Measurements from ENCODE around the gene LRP3. TPM values are rescaled to one million over a fixed set of nuclear protein-coding genes. Genes with fewer than 3 reads are reported as not detected.
"Not testable (repeated sequence)": the region's sequence is repeated elsewhere in the genome, so short reads cannot be mapped to it uniquely, and the experiment has no call there.

The LRP3 gene
- polyA plus RNA-seq, 1 of the 3 experiments (the other 2 are of a cell fraction), result 8.2 TPM

DNA sequence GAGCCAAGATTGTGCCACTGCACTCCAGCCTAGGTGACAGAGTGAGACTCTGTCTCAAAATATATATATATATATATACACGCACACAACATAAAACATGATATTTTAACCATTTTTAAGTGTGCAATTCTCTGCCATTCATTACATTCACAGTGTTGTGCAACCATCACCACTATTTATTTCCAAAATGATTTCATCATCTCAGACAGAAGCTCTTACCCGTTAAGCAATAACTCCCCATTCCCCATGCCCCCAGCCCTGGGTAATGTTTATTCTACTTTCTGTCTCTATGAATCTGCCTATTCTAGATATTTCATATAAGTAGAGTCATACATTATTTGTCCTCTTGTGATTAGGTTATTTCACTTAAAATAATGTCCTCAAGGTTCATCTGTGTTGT, 42.0 kb upstream of the LRP3 start (continued):
- no peak for TF ChIP-seq NFIC (IDR thresholded peaks at IDR 0.05; ENCODE audit: borderline replicate concordance)
- no peak for TF ChIP-seq FOXJ3 (CRISPR knock-in tag; IDR thresholded peaks at IDR 0.05)
- TF ChIP-seq RCOR1 (IDR thresholded peaks at IDR 0.05; ENCODE audit: low read length), result no peak

- H3K4me2 ChIP-seq; H3K9me3 ChIP-seq; H3K4me3 ChIP-seq (ENCODE audit: low read depth in 2 of 2, low read length in 1 of 2); H3K27me3 ChIP-seq (ENCODE audit: insufficient read depth); H3K36me3 ChIP-seq (replicated peaks in 1 of 2; ENCODE audit: control insufficient read depth in 1 of 2, insufficient read depth in 2 of 2, low read length in 1 of 2); DNase-seq; H3K9me2 ChIP-seq; H2AFZ ChIP-seq (ENCODE audit: low read depth); H3K4me1 ChIP-seq (ENCODE audit: control insufficient read depth in 1 of 2, insufficient read depth in 2 of 2, low read depth in 1 of 2, low read length in 1 of 2); H3F3A ChIP-seq (replicated peaks; ENCODE audit: insufficient read depth); POLR2A ChIA-PET; H3K9ac ChIP-seq; H3K79me2 ChIP-seq (ENCODE audit: insufficient read depth); H3K27ac ChIP-seq (ENCODE audit: low read depth in 2 of 2, low read length in 1 of 2); H4K20me1 ChIP-seq (ENCODE audit: insufficient read depth): not testable (repeated sequence)
- WGBS (ENCODE audit: low lambda C conversion rate), result 82% methylated on average over 4 of the region's 4 CpGs
- CTCF ChIA-PET, result interaction anchor here (1.2 to 2.5 kb wide), 3 partner anchors 8 to 31 kb away, joined by 3 to 18 read pairs (median 7); no protein-coding TSS in a partner anchor
Observed at GRCh38 chr19:33152625-33153024, 41.5 kb upstream of the LRP3 start.

DNA sequence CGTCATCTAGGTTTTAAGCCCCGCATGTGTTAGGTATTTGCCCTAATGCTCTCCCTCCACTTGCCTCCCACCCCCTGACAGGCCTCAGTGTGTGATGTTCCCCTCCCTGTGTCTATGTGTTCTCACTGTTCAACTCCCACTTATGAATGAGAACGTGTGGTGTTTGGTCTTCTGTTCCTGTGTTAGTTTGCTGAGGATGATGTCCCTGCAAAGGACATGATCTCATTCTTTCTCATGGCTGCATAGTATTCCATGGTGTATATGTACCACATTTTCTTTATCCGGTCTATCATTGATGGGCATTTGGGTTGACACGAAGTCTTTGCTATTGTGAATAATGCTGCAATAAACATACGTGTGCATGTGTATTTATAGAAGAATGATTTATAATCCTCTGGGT, 39.8 kb upstream of the LRP3 start:
- H3K36me3 ChIP-seq (replicated peaks in 1 of 2; ENCODE audit: control insufficient read depth in 1 of 2, insufficient read depth in 2 of 2, low read length in 1 of 2); H3K4me1 ChIP-seq (ENCODE audit: control insufficient read depth in 1 of 2, insufficient read depth in 2 of 2, low read depth in 1 of 2, low read length in 1 of 2); DNase-seq; H3K9me2 ChIP-seq; H4K20me1 ChIP-seq (ENCODE audit: insufficient read depth); H3K79me2 ChIP-seq (ENCODE audit: insufficient read depth); H3K9ac ChIP-seq; H3F3A ChIP-seq (replicated peaks; ENCODE audit: insufficient read depth); POLR2A ChIA-PET; H3K9me3 ChIP-seq; H2AFZ ChIP-seq (ENCODE audit: low read depth); H3K4me2 ChIP-seq; H3K27ac ChIP-seq (ENCODE audit: low read depth in 2 of 2, low read length in 1 of 2); H3K27me3 ChIP-seq (ENCODE audit: insufficient read depth); H3K4me3 ChIP-seq (ENCODE audit: low read depth in 2 of 2, low read length in 1 of 2): not testable (repeated sequence)
- 75% methylated on average over 6 of the region's 6 CpGs for WGBS (ENCODE audit: low lambda C conversion rate)
- CTCF ChIA-PET, result interaction anchor here (2.5 to 6.2 kb wide), 2 partner anchors 10 to 30 kb away, joined by 10 to 30 read pairs; no protein-coding TSS in a partner anchor

- 77% methylated on average over 5 of the region's 5 CpGs for WGBS (ENCODE audit: low lambda C conversion rate)
- no peaks in the 10 kb centered on the region for H3K9me3 ChIP-seq
- H2AFZ ChIP-seq (ENCODE audit: low read depth), result no peak overlapping the region
- H3K36me3 ChIP-seq (replicated peaks in 1 of 2; ENCODE audit: control insufficient read depth in 1 of 2, insufficient read depth in 2 of 2, low read length in 1 of 2), result no peaks in the 10 kb centered on the region
- no peaks in the 10 kb centered on the region for H3K79me2 ChIP-seq (ENCODE audit: insufficient read depth)
- H3K4me1 ChIP-seq (ENCODE audit: control insufficient read depth in 1 of 2, insufficient read depth in 2 of 2, low read depth in 1 of 2, low read length in 1 of 2), result no peaks in the 10 kb centered on the region
- ChIA-PET CTCF (interaction anchor here (0.6 to 6.2 kb wide), 8 partner anchors 12 to 940 kb away, joined by 3 to 30 read pairs (median 3); no protein-coding TSS in a partner anchor), POLR2A (no interaction called here)
- no peak overlapping the region for H3K27ac ChIP-seq (ENCODE audit: low read depth in 2 of 2, low read length in 1 of 2)
- no peak overlapping the region for H3K4me2 ChIP-seq
- no peaks in the 10 kb centered on the region for H3F3A ChIP-seq (replicated peaks; ENCODE audit: insufficient read depth)
- no peaks in the 10 kb centered on the region for H3K27me3 ChIP-seq (ENCODE audit: insufficient read depth)
- H3K9ac ChIP-seq, result no peak overlapping the region
- DNase-seq, result no peak
- no peaks in the 10 kb centered on the region for H4K20me1 ChIP-seq (ENCODE audit: insufficient read depth)
- no peaks in the 10 kb centered on the region for H3K9me2 ChIP-seq
- H3K4me3 ChIP-seq (ENCODE audit: low read depth in 2 of 2, low read length in 1 of 2), result no peak overlapping the region
- TF ChIP-seq RFX5 (IDR thresholded peaks at IDR 0.05; ENCODE audit: low read length), result no peak
- no peak for TF ChIP-seq MXI1 (IDR thresholded peaks at IDR 0.05; ENCODE audit: low read depth, low read length)
- no peak for TF ChIP-seq EZH2phosphoT487 (IDR thresholded peaks at IDR 0.05; ENCODE audit: borderline replicate concordance, low read depth)
- no peak for TF ChIP-seq POLR2AphosphoS5 (IDR thresholded peaks at IDR 0.05; ENCODE audit: low read depth, low read length)
- TF ChIP-seq MAX (IDR thresholded peaks at IDR 0.05; ENCODE audit: low read depth), result no peak
- TF ChIP-seq, protein P1, sequence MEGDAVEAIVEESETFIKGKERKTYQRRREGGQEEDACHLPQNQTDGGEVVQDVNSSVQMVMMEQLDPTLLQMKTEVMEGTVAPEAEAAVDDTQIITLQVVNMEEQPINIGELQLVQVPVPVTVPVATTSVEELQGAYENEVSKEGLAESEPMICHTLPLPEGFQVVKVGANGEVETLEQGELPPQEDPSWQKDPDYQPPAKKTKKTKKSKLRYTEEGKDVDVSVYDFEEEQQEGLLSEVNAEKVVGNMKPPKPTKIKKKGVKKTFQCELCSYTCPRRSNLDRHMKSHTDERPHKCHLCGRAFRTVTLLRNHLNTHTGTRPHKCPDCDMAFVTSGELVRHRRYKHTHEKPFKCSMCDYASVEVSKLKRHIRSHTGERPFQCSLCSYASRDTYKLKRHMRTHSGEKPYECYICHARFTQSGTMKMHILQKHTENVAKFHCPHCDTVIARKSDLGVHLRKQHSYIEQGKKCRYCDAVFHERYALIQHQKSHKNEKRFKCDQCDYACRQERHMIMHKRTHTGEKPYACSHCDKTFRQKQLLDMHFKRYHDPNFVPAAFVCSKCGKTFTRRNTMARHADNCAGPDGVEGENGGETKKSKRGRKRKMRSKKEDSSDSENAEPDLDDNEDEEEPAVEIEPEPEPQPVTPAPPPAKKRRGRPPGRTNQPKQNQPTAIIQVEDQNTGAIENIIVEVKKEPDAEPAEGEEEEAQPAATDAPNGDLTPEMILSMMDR (IDR thresholded peaks at IDR 0.05), result no peak
- TF ChIP-seq TCF12 (IDR thresholded peaks at IDR 0.05), result no peak
- TF ChIP-seq NRF1 (IDR thresholded peaks at IDR 0.05; ENCODE audit: low read depth, low read length), result no peak
- no peak for TF ChIP-seq REST (IDR thresholded peaks at IDR 0.05; ENCODE audit: low read depth, low read length)
- no peak for TF ChIP-seq EP300 (IDR thresholded peaks at IDR 0.05; ENCODE audit: borderline replicate concordance in 1 of 2, low read depth in 1 of 2, low read length in 1 of 2)
- TF ChIP-seq SIN3A (IDR thresholded peaks at IDR 0.05; ENCODE audit: borderline replicate concordance, low read depth, low read length), result no peak
- TF ChIP-seq RXRA (IDR thresholded peaks at IDR 0.05; ENCODE audit: borderline replicate concordance, low read depth), result no peak
- no peak for TF ChIP-seq NFIC (IDR thresholded peaks at IDR 0.05; ENCODE audit: borderline replicate concordance)
- TF ChIP-seq TAF1 (IDR thresholded peaks at IDR 0.05; ENCODE audit: borderline replicate concordance, low read depth, low read length), result no peak
Observed at GRCh38 chr19:33156334-33156733, 37.8 kb upstream of the LRP3 start.

Data from SK-N-SH (cell line).